Activated T-helper 2 cell treated with anti-CD3 and anti-CD28 coated beads, Interferon-gamma antibody, Interleukin-2, Interleukin-4, amounts not matched to agents 10 μg/mL and 5 μg/mL and 100 μg/mL, durations not matched to agents 14 hours and 24 hours and 36 hours (primary cell): ENCODE results near the gene TDRD12. TPM values are rescaled to one million over a fixed set of nuclear protein-coding genes. Genes with fewer than 3 reads are reported as not detected.
"Not testable (repeated sequence)": the region's sequence is repeated elsewhere in the genome, so short reads cannot be mapped to it uniquely, and the experiment has no call there.

Source experiments
- DNase-seq: peaks from one replicate; pipeline ENCODE4 v3.0.0; 2021; ENCODE audit warnings: low spot score
- H3K27ac Mint-ChIP-seq: one replicate; pipeline ENCODE4 v1.8.0; 2021; ENCODE audit warnings: mixed read lengths
- H3K27me3 Mint-ChIP-seq: one replicate; pipeline ENCODE4 v1.8.0; 2021; ENCODE audit warnings: low read depth, mixed read lengths
- H3K36me3 Mint-ChIP-seq: one replicate; pipeline ENCODE4 v1.8.0; 2021; ENCODE audit warnings: low read depth, mixed read lengths
- H3K4me1 Mint-ChIP-seq: one replicate; pipeline ENCODE4 v1.8.0; 2021; ENCODE audit warnings: low read depth, mixed read lengths
- H3K4me3 Mint-ChIP-seq: one replicate; pipeline ENCODE4 v1.8.0; 2021; ENCODE audit warnings: low read depth, mild to moderate bottlenecking, moderate library complexity, mixed read lengths
- H3K9me3 Mint-ChIP-seq: one replicate; pipeline ENCODE4 v1.8.0; 2021; ENCODE audit warnings: mixed read lengths
- intact Hi-C: fragments of 100-400 bp; cut with micrococcal nuclease; formaldehyde crosslinking; loops from one replicate; pipeline ENCODE4 v1.15.1; 2023
- total RNA-seq: library from RNA; stranded (reverse); gene quantifications from 2 replicates; pipeline ENCODE4 v1.2.3, GENCODE V29; 2022

TDRD12 gene
- total RNA-seq, 1 donor from 2014 or later = 0.07 TPM

- H3K27me3 Mint-ChIP-seq = no peaks in the 10 kb centered on the region
- no peak overlapping the region for H3K27ac Mint-ChIP-seq
- H3K36me3 Mint-ChIP-seq = no peaks in the 10 kb centered on the region
- H3K4me3 Mint-ChIP-seq = no peak overlapping the region
- H3K4me1 Mint-ChIP-seq = no peaks in the 10 kb centered on the region
- no peak for DNase-seq
- intact Hi-C loops = no loop called here
- H3K9me3 Mint-ChIP-seq = no peaks in the 10 kb centered on the region
Measured at GRCh38 chr19:32720936-32721250, 1.3 kb downstream of the TDRD12 start.

- no peaks in the 10 kb centered on the region for H3K9me3 Mint-ChIP-seq
- H3K4me3 Mint-ChIP-seq = no peak overlapping the region
- H3K36me3 Mint-ChIP-seq = no peaks in the 10 kb centered on the region
- intact Hi-C loops = no loop called here
- no peaks in the 10 kb centered on the region for H3K4me1 Mint-ChIP-seq
- no peak for DNase-seq
- no peak overlapping the region for H3K27ac Mint-ChIP-seq
- H3K27me3 Mint-ChIP-seq = peaks cover 2% of the 10 kb centered on the region
Measured at GRCh38 chr19:32735936-32736335, 16.4 kb downstream of the TDRD12 start.

- no peaks in the 10 kb centered on the region for H3K4me1 Mint-ChIP-seq
- no peaks in the 10 kb centered on the region for H3K27me3 Mint-ChIP-seq
- H3K36me3 Mint-ChIP-seq = no peaks in the 10 kb centered on the region
- H3K27ac Mint-ChIP-seq = no peak overlapping the region
- intact Hi-C loops = no loop called here
- no peak for DNase-seq
- no peak overlapping the region for H3K4me3 Mint-ChIP-seq
- H3K9me3 Mint-ChIP-seq = no peaks in the 10 kb centered on the region
Measured at GRCh38 chr19:32743021-32743420, 23.5 kb downstream of the TDRD12 start.

GRCh38 chr19:32743447-32743846 is 23.9 kb downstream of the TDRD12 start:
- Mint-ChIP-seq H3K27ac (no peak overlapping the region), H3K27me3 (no peaks in the 10 kb centered on the region), H3K4me3 (no peak overlapping the region), H3K36me3 (no peaks in the 10 kb centered on the region), H3K4me1 (no peaks in the 10 kb centered on the region), H3K9me3 (no peaks in the 10 kb centered on the region)
- DNase-seq = no peak
- intact Hi-C loops = no loop called here

- intact Hi-C loops = no loop called here
- Mint-ChIP-seq H3K36me3 (no peaks in the 10 kb centered on the region), H3K4me3 (no peak overlapping the region), H3K27ac (no peak overlapping the region), H3K27me3 (peaks cover 7% of the 10 kb centered on the region), H3K4me1 (no peaks in the 10 kb centered on the region), H3K9me3 (no peaks in the 10 kb centered on the region)
- no peak for DNase-seq
Measured at GRCh38 chr19:32744555-32745325, 25.2 kb downstream of the TDRD12 start.

GRCh38 chr19:32745594-32746251 is 26.2 kb downstream of the TDRD12 start:
- intact Hi-C loops = not testable (repeated sequence)

GRCh38 chr19:32746631-32747196 is 27.1 kb downstream of the TDRD12 start:
- H3K9me3 Mint-ChIP-seq, H3K27ac Mint-ChIP-seq, H3K36me3 Mint-ChIP-seq, intact Hi-C loops, H3K4me3 Mint-ChIP-seq, DNase-seq, H3K4me1 Mint-ChIP-seq: not testable (repeated sequence)
- H3K27me3 Mint-ChIP-seq = peaks cover 14% of the 10 kb centered on the region

More at GRCh38 chr19:32745594-32746251, 26.2 kb downstream of the TDRD12 start:
- H3K36me3 Mint-ChIP-seq, H3K9me3 Mint-ChIP-seq, DNase-seq, H3K4me3 Mint-ChIP-seq, H3K27ac Mint-ChIP-seq, H3K4me1 Mint-ChIP-seq: not testable (repeated sequence)
- peaks cover 13% of the 10 kb centered on the region for H3K27me3 Mint-ChIP-seq

GRCh38 chr19:32748497-32748896 is 28.9 kb downstream of the TDRD12 start:
- Mint-ChIP-seq H3K27ac (no peak overlapping the region), H3K4me3 (no peak overlapping the region), H3K36me3 (no peaks in the 10 kb centered on the region), H3K27me3 (peaks cover 14% of the 10 kb centered on the region), H3K9me3 (no peaks in the 10 kb centered on the region), H3K4me1 (no peaks in the 10 kb centered on the region)
- no peak for DNase-seq
- intact Hi-C loops = no loop called here

GRCh38 chr19:32748948-32749347 is 29.4 kb downstream of the TDRD12 start:
- intact Hi-C loops = no loop called here
- H3K27me3 Mint-ChIP-seq = peaks cover 14% of the 10 kb centered on the region
- no peak overlapping the region for H3K27ac Mint-ChIP-seq
- no peaks in the 10 kb centered on the region for H3K4me1 Mint-ChIP-seq
- no peak overlapping the region for H3K4me3 Mint-ChIP-seq
- no peaks in the 10 kb centered on the region for H3K9me3 Mint-ChIP-seq
- DNase-seq = no peak
- H3K36me3 Mint-ChIP-seq = no peaks in the 10 kb centered on the region

- H3K36me3 Mint-ChIP-seq = no peaks in the 10 kb centered on the region
- intact Hi-C loops = no loop called here
Measured at GRCh38 chr19:32749361-32749760, 29.8 kb downstream of the TDRD12 start.

GRCh38 chr19:32750441-32751055 is 31.0 kb downstream of the TDRD12 start:
- H3K27ac Mint-ChIP-seq = no peak overlapping the region
- no peak overlapping the region for H3K4me3 Mint-ChIP-seq
- intact Hi-C loops = no loop called here
- DNase-seq = no peak
- peaks cover 18% of the 10 kb centered on the region for H3K27me3 Mint-ChIP-seq
- H3K9me3 Mint-ChIP-seq = no peaks in the 10 kb centered on the region
- H3K36me3 Mint-ChIP-seq = no peaks in the 10 kb centered on the region
- no peaks in the 10 kb centered on the region for H3K4me1 Mint-ChIP-seq

More at GRCh38 chr19:32749361-32749760, 29.8 kb downstream of the TDRD12 start:
- Mint-ChIP-seq H3K4me3 (no peak overlapping the region), H3K27me3 (peaks cover 14% of the 10 kb centered on the region), H3K4me1 (no peaks in the 10 kb centered on the region), H3K27ac (no peak overlapping the region), H3K9me3 (no peaks in the 10 kb centered on the region)
- DNase-seq = no peak

- Mint-ChIP-seq H3K27ac (no peak overlapping the region), H3K27me3 (peaks cover 19% of the 10 kb centered on the region), H3K9me3 (no peaks in the 10 kb centered on the region), H3K4me1 (no peaks in the 10 kb centered on the region), H3K4me3 (no peak overlapping the region), H3K36me3 (no peaks in the 10 kb centered on the region)
- intact Hi-C loops = no loop called here
- DNase-seq = no peak
Measured at GRCh38 chr19:32751066-32751465, 31.5 kb downstream of the TDRD12 start.

GRCh38 chr19:32757189-32757588 is 37.6 kb downstream of the TDRD12 start:
- Mint-ChIP-seq H3K36me3 (no peaks in the 10 kb centered on the region), H3K4me1 (no peaks in the 10 kb centered on the region), H3K9me3 (peaks cover 5% of the 10 kb centered on the region), H3K27me3 (peaks cover 5% of the 10 kb centered on the region), H3K27ac (no peak overlapping the region), H3K4me3 (no peak overlapping the region)
- intact Hi-C loops = no loop called here
- no peak for DNase-seq
